DMS53 treated with DMSO at 0.1 percent for 48 hours (cell line): ENCODE data around the gene OGG1.

Experiments
- DNase-seq: peaks from one replicate; lab custom pipeline; 2025; ENCODE audit not compliant: unreplicated experiment; lab: John Stamatoyannopoulos, UW

The OGG1 gene

GRCh38 chr3:9749645-9750555 is at the start of gene OGG1:
Gene OGG1, plus strand, starts transcription at chr3:9749952. Its CDS starts 335 bp downstream, at chr3:9750287.
- DNase-seq: peak; percentile 51

DNA sequence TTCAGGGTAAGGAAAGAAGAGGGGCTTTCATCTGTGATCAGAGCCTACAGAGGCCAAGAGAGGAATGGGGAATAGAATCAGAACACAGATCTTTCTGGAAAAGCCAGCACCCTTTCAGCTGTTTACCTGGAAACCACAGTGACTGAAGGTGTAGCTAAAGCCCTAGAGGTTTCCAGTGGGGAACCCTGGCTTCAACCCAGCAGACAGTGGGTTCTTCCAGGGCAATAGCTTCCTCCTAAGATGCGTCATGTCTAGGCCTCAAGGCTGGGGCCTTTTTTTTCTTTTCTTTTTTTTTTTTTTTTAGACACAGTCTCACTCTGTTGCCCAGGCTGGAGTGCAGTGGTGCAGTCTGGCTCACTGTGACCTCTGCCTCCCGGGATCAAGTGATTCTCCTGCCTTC is 49.2 kb upstream of the OGG1 start:
- no peak for DNase-seq

- no peak for DNase-seq
Measured at GRCh38 chr3:9701006-9701405, 48.7 kb upstream of the OGG1 start.

DNA sequence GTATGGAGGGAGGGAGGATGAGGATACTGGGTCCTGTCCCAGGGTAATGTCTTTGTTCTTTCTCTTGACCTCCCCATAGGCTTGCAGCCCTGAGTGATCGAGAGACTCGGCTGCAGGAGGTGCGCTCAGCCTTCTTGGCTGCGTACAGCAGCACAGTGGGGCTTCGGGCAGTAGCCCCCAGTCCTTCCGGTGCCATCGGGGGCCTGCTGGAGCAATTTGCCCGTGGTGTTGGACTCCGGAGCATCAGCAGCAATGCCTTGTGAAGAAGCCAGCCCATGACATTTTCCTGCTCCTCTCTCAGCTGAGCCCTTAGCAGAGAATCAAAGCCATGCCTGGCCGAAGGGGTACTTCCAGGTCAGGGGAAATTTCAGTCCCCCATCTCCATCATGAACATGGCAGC is 48.0 kb upstream of the OGG1 start:
- no peak for DNase-seq

- DNase-seq: no peak
Measured at GRCh38 chr3:9703240-9703639, 46.5 kb upstream of the OGG1 start.

DNA sequence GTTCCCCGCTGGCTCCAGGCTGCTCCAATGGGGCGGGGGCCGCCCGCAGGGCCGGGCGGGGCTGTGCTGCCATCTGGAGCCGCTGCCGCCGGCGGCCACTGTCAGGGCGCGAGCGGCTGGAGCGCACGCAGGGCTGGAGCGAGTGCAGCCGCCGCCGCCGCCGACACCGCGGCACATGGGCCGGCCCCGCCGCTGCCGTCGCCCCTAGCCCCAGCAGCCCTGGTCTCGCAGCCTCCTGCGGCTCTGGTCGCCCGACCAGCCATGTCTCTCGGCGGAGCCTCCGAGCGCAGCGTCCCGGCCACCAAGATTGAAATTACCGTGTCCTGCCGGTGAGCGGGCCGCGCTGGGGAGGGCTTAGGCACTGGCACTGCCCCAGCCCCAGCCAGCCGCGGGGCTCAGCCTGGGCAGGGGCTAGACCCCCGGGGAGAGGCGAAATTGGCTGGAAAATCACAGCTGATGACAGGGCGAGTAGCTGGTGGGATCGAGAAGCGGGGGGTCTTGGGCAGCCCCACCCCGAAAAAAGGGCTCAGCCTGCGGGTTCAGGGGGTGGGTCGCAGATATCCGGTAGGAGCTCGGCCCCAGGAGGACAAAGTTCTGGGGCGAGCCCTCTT is 45.9 kb upstream of the OGG1 start, which contains the start of gene CPNE9:
CPNE9 (plus strand) TSS at position 98 of the 611 bp plus-strand sequence; CDS start at position 262, 164 bp downstream.
- no peak for DNase-seq

DNA sequence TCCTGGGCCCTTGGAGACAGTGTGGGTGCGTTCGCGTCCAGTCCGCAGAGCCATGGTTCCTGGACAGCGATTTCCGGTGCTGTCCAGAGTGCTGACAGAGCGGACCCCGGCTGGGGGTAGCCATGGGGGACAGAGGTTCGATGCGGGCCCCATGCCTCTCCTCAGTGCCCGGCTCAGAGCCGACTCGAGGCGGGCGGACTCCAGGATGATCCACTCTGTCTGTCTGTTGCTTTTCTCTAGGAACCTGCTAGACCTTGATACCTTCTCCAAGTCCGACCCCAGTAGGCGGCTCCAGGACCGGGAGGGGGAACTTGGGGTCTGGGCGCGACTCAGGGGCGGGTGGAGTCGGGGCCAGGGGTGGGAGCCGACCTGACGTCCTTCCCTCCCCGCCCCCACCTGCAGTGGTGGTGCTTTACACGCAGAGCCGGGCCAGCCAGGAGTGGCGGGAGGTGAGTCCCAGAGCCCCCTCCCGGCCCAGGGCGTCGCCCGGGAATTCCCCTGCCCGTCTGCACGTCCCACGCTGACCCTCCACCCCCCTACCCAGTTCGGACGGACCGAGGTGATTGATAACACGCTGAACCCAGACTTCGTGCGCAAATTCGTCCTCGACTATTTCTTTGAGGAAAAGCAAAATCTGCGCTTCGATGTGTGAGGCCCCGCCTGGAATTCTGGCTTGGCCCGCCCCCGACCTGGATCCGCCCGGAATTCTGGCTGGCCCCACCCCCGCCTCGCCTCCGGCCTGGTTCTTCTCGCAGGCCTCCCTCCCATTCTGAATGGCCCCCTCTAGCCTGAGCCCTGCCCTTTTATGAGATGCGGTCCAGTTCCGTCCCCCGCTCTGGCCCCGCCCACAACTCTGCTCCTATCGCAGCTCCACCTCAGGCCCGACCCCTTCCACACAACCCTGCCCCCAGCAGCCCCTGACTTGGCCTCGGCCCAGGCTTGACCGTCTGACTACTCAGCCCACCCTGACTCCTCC is 45.1 kb upstream of the OGG1 start:
- DNase-seq: no peak

GRCh38 chr3:9710174-9710739 is 39.5 kb upstream of the OGG1 start:
- no peak for DNase-seq

- no peak for DNase-seq
Measured at GRCh38 chr3:9712415-9712814, 37.3 kb upstream of the OGG1 start.

DNA sequence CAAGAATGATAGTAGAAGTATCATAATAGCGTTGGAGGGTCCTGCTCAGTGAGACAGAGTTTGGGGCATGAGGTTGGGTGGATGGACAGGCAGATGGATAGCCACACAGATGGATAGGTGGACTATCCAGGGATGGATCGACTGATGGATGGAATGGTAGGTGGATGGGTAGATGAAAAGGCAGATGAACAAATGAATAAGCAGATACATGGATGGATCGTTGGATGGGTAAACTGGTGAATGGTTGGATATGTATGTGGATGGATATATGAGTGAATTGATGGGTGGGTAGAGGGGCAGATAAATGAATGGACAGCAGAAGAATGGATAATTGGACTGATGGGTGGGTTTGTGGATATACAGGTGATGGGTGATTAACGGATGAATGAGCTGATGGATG is 36.6 kb upstream of the OGG1 start:
- no peak for DNase-seq

- no peak for DNase-seq
Measured at GRCh38 chr3:9715136-9715535, 34.6 kb upstream of the OGG1 start.

GRCh38 chr3:9715764-9716437 is 33.9 kb upstream of the OGG1 start:
- no peak for DNase-seq

GRCh38 chr3:9716801-9717555 is 32.8 kb upstream of the OGG1 start:
- no peak for DNase-seq

DNA sequence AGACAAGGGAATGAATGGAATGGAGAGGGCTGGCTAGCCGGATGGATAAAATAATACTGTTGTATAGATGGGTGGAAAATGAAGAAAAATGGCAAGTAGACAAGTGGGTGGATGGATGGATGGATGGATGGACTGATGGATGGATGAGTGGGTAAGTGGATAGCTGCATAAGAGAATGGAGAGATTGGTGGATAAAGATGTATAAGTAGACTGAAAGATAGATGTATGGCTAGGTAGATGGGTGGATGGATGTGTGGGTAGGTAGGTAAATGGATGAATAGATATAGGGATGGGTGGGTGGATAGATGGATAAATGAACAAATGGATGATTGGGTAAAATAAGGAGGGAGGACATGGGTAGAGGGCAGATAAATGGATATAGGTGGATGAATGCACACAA is 32.2 kb upstream of the OGG1 start:
- no peak for DNase-seq

GRCh38 chr3:9718118-9718517 is 31.6 kb upstream of the OGG1 start:
- no peak for DNase-seq

- no peak for DNase-seq
Measured at GRCh38 chr3:9721015-9721699, 28.6 kb upstream of the OGG1 start.

DNA sequence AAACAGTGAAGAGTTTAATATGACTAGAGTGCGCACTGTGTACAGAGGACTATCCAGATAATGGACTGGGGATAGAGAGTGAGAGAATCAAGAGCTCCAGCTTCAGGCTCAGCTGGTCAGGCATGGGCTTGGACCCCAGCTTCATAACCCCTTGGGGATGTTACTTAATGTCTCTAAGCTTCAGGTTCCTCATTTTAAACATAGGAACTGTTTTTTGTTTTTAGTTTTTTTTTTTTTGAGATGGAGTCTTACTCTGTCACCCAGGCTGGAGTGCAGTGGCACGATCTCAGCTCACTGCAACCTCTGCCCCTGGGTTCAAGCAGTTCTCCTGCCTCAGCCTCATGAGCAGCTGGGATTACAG is 28.1 kb upstream of the OGG1 start:
- DNase-seq: no peak

GRCh38 chr3:9725775-9726515 is 23.8 kb upstream of the OGG1 start:
- no peak for DNase-seq
